HepG2 (cell line): ENCODE data around the gene MIF. TPM values are rescaled to one million over a fixed set of nuclear protein-coding genes. Genes with fewer than 3 reads are reported as not detected.

Source experiments
- HHEX ChIP-seq: IDR thresholded peaks from 2 replicates; pipeline ENCODE4 v1.6.1; 2016; ENCODE audit warnings: control low read depth
- KLF16 ChIP-seq, 2 experiments: sonication (generic) in 1 of 2; formaldehyde crosslinking in 1 of 2; IDR thresholded peaks; 2 replicates each; pipeline versions ENCODE4 v1.6.1 to v1.8.0; 2016 to 2023; ENCODE audit warnings: missing genetic modification reagents in 2 of 2, missing compliant biosample characterization in 1 of 2
- NFE2L1 ChIP-seq: sonication (generic); formaldehyde crosslinking; IDR thresholded peaks from 2 replicates; pipeline ENCODE4 v1.4.0; 2020; ENCODE audit warnings: missing genetic modification reagents, mild to moderate bottlenecking, borderline replicate concordance
- RCOR2 ChIP-seq: IDR thresholded peaks from 2 replicates; pipeline ENCODE4 v1.6.1; 2016; ENCODE audit warnings: missing biosample characterization, missing genetic modification reagents
- SMARCE1 ChIP-seq: fragments of 450-650 bp; IDR thresholded peaks from 2 replicates; pipeline ENCODE4 v1.6.1; 2017; ENCODE audit warnings: borderline replicate concordance
- ZNF282 ChIP-seq: fragments of 450-650 bp; IDR thresholded peaks from 2 replicates; pipeline ENCODE4 v1.6.1; 2018; ENCODE audit not compliant: partially characterized antibody
- ZNF883 ChIP-seq: sonication (generic); formaldehyde crosslinking; IDR thresholded peaks from 2 replicates; pipeline ENCODE4 v1.5.1; 2020; ENCODE audit warnings: mild to moderate bottlenecking, missing genetic modification reagents; ENCODE audit errors: not compliant biosample characterization
- ZSCAN29 ChIP-seq: sonication (generic); formaldehyde crosslinking; conservative IDR thresholded peaks from 2 replicates; pipeline ENCODE4 v1.4.0; 2020; ENCODE audit warnings: mild to moderate bottlenecking, missing genetic modification reagents
- polyA plus RNA-seq, 8 experiments: library from polyadenylated mRNA; depleted of rRNA in 3 of 8; stranded (reverse) in 7 of 8; unstranded in 1 of 8; fragments of >200 nt; fragmentation: Illumina TruSeq in 4 of 8; extraction: Trizol in 4 of 8; gene quantifications; 2 replicates each; pipeline versions ENCODE4 v1.2.1 to v1.2.3, GENCODE V29; 2011 to 2016; ENCODE audit warnings: low read depth in 4 of 8, missing spikeins in 1 of 8, mixed read lengths in 1 of 8; ENCODE audit not compliant: insufficient read depth in 1 of 8
- total RNA-seq, 5 experiments: library from RNA; depleted of rRNA; stranded (reverse); fragments of >200 nt; fragmentation: Illumina TruSeq; extraction: Trizol; gene quantifications; 2 replicates each; pipeline ENCODE4 v1.2.3, GENCODE V29; 2016; ENCODE audit warnings: low read depth in 1 of 5
- TF ChIP-seq, protein P1 (sequence below): sonication (generic); formaldehyde crosslinking; IDR thresholded peaks from 2 replicates; pipeline ENCODE4 v1.8.1; 2023; ENCODE audit warnings: mild to moderate bottlenecking, inconsistent platforms, moderate library complexity, missing genetic modification reagents, borderline replicate concordance
- TF ChIP-seq, protein P2 (sequence below): IDR thresholded peaks from 2 replicates; pipeline ENCODE4 v1.6.1; 2012; ENCODE audit warnings: inconsistent platforms
- TF ChIP-seq, protein P3 (sequence below): sonication (generic); formaldehyde crosslinking; IDR thresholded peaks from 2 replicates; pipeline ENCODE4 v1.8.1; 2022; ENCODE audit warnings: low read depth, mild to moderate bottlenecking, missing genetic modification reagents
- TF ChIP-seq, protein P4 (sequence below): sonication (generic); formaldehyde crosslinking; IDR thresholded peaks from 2 replicates; pipeline ENCODE4 v1.5.1; 2020; ENCODE audit warnings: mild to moderate bottlenecking, missing genetic modification reagents, borderline replicate concordance
- TF ChIP-seq, protein P5 (sequence below): sonication (generic); formaldehyde crosslinking; IDR thresholded peaks from 2 replicates; pipeline ENCODE4 v1.4.0; 2020; ENCODE audit warnings: missing genetic modification reagents

Gene MIF
- total and polyA plus RNA-seq, 2 of the 13 experiments (the other 11 are each of a cell fraction or from before 2014, with no cell fraction given) = 634 to 675 TPM

DNA sequence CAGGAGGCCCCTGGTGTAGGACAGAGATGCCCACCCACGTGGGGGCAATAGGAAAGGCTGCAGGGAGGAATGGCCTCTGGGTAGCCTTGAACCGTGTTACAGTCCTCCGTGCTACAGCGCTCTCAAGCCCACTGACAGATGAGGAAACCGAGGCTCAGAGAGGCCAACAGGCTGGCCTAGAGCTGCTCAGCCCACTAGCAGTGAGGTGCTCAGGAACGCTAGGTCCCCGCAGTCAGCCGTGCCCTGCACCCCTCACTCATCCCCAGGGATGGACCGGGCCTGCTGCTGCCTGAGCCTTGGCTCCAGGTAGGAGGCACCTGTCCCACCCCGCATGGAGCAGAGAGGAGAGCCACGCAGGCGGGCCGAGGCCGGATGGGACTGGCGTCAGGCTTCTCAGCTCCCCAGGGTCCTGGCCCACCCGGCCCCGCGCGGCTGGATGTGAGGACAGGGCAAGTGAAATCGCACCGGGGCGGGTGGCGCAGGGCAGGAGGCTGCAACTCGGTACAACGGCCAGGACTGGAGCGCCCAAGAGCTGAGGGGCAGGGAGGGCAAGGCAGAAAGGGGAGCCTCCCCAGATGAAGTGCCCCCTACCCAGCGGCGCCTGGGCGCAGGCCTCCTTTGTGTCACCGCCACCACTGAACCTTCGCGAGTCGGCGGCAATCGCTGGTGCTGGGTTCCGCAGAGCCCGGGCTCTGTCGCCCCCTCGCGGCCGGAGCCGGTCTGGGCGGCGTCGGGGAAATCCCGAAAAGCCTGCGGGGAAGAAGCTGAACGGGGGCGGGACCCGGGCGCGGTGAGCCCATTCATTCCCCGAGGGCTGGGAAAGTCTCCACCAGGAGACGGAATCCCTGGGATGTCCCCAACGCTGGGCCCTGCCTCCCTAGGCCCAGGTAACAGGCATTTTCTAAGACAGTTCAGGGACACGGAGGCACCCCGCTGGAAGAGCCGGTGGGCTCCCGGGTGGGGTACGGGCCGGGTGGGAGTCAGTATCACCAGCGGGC lies 44.9 kb upstream of the MIF start (continued):
- TF ChIP-seq SMARCE1 (no peak), RCOR2 (CRISPR knock-in tag) (peak; percentile 77), ZNF883 (peak; percentile 35), ZSCAN29 (CRISPR knock-in tag) (0 out of 2 replicates have a peak, but pooled peaks have one; percentile 40), NFE2L1 (no peak), KLF16 (CRISPR knock-in tag; IDR thresholded peaks at IDR 0.05) (peak in 1 of 2 experiments; percentile 85; a peak in 2 of 4 replicates), HHEX (CRISPR knock-in tag) (no peak), ZNF282 (no peak)
- TF ChIP-seq, protein P1, sequence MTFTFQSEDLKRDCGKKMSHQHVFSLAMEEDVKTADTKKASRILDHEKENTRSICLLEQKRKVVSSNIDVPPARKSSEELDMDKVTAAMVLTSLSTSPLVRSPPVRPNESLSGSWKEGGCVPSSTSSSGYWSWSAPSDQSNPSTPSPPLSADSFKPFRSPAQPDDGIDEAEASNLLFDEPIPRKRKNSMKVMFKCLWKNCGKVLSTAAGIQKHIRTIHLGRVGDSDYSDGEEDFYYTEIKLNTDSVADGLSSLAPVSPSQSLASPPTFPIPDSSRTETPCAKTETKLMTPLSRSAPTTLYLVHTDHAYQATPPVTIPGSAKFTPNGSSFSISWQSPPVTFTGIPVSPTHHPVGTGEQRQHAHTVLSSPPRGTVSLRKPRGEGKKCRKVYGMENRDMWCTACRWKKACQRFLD = 0 out of 2 replicates have a peak, but pooled peaks have one; percentile 35
- TF ChIP-seq, protein P2, sequence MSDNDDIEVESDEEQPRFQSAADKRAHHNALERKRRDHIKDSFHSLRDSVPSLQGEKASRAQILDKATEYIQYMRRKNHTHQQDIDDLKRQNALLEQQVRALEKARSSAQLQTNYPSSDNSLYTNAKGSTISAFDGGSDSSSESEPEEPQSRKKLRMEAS = peak; percentile 60
- TF ChIP-seq, protein P3, sequence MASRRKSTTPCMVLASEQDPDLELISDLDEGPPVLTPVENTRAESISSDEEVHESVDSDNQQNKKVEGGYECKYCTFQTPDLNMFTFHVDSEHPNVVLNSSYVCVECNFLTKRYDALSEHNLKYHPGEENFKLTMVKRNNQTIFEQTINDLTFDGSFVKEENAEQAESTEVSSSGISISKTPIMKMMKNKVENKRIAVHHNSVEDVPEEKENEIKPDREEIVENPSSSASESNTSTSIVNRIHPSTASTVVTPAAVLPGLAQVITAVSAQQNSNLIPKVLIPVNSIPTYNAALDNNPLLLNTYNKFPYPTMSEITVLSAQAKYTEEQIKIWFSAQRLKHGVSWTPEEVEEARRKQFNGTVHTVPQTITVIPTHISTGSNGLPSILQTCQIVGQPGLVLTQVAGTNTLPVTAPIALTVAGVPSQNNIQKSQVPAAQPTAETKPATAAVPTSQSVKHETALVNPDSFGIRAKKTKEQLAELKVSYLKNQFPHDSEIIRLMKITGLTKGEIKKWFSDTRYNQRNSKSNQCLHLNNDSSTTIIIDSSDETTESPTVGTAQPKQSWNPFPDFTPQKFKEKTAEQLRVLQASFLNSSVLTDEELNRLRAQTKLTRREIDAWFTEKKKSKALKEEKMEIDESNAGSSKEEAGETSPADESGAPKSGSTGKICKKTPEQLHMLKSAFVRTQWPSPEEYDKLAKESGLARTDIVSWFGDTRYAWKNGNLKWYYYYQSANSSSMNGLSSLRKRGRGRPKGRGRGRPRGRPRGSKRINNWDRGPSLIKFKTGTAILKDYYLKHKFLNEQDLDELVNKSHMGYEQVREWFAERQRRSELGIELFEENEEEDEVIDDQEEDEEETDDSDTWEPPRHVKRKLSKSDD (CRISPR knock-in tag) = peak; percentile 54; the same call in 1 of the 2 replicates
- TF ChIP-seq, protein P4, sequence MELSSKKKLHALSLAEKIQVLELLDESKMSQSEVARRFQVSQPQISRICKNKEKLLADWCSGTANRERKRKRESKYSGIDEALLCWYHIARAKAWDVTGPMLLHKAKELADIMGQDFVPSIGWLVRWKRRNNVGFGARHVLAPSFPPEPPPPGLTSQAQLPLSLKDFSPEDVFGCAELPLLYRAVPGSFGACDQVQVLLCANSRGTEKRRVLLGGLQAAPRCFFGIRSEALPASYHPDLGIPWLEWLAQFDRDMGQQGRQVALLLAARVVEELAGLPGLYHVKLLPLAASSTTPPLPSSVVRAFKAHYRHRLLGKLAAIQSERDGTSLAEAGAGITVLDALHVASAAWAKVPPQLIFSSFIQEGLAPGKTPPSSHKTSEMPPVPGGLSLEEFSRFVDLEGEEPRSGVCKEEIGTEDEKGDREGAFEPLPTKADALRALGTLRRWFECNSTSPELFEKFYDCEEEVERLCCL = no peak
- TF ChIP-seq, protein P5, sequence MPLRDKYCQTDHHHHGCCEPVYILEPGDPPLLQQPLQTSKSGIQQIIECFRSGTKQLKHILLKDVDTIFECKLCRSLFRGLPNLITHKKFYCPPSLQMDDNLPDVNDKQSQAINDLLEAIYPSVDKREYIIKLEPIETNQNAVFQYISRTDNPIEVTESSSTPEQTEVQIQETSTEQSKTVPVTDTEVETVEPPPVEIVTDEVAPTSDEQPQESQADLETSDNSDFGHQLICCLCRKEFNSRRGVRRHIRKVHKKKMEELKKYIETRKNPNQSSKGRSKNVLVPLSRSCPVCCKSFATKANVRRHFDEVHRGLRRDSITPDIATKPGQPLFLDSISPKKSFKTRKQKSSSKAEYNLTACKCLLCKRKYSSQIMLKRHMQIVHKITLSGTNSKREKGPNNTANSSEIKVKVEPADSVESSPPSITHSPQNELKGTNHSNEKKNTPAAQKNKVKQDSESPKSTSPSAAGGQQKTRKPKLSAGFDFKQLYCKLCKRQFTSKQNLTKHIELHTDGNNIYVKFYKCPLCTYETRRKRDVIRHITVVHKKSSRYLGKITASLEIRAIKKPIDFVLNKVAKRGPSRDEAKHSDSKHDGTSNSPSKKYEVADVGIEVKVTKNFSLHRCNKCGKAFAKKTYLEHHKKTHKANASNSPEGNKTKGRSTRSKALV (CRISPR knock-in tag) = peak; percentile 65; the same call in 1 of the 2 replicates
